Measurements from ENCODE around the gene NDUFA12.

Gene NDUFA12

GRCh38 chr12:94983321-94983720 is 20.2 kb downstream of the NDUFA12 start:
- TF ChIP-seq CTCF (IDR thresholded peaks at IDR 0.05; ENCODE audit: insufficient read depth, low read depth, low read length, missing control alignments) = no peak
- no peak overlapping the region for H3K4me3 ChIP-seq (ENCODE audit: low read length)
- no peak for DNase-seq (ENCODE audit: low read depth)

GRCh38 chr12:94982456-94982855 is 21.0 kb downstream of the NDUFA12 start:
- DNase-seq (ENCODE audit: low read depth) = no peak
- H3K4me3 ChIP-seq (ENCODE audit: low read length) = no peak overlapping the region
- TF ChIP-seq CTCF (IDR thresholded peaks at IDR 0.05; ENCODE audit: insufficient read depth, low read depth, low read length, missing control alignments) = no peak

GRCh38 chr12:94980577-94980976 is 22.9 kb downstream of the NDUFA12 start:
- H3K4me3 ChIP-seq (ENCODE audit: low read length) = no peak overlapping the region
- TF ChIP-seq CTCF (IDR thresholded peaks at IDR 0.05; ENCODE audit: insufficient read depth, low read depth, low read length, missing control alignments) = peak; percentile 25
- DNase-seq (ENCODE audit: low read depth) = no peak

GRCh38 chr12:94979941-94980340 is 23.6 kb downstream of the NDUFA12 start:
- no peak overlapping the region for H3K4me3 ChIP-seq (ENCODE audit: low read length)
- no peak for DNase-seq (ENCODE audit: low read depth)
- no peak for TF ChIP-seq CTCF (IDR thresholded peaks at IDR 0.05; ENCODE audit: insufficient read depth, low read depth, low read length, missing control alignments)

GRCh38 chr12:94977766-94978468 is 25.6 kb downstream of the NDUFA12 start:
- no peak overlapping the region for H3K4me3 ChIP-seq (ENCODE audit: low read length)
- TF ChIP-seq CTCF (IDR thresholded peaks at IDR 0.05; ENCODE audit: insufficient read depth, low read depth, low read length, missing control alignments) = no peak
- DNase-seq (ENCODE audit: low read depth) = peak; percentile 66

- no peak for DNase-seq (ENCODE audit: low read depth)
- TF ChIP-seq CTCF (IDR thresholded peaks at IDR 0.05; ENCODE audit: insufficient read depth, low read depth, low read length, missing control alignments) = no peak
- no peak overlapping the region for H3K4me3 ChIP-seq (ENCODE audit: low read length)
Measured at GRCh38 chr12:94973221-94973620, 30.3 kb downstream of the NDUFA12 start.

- no peak for TF ChIP-seq CTCF (IDR thresholded peaks at IDR 0.05; ENCODE audit: insufficient read depth, low read depth, low read length, missing control alignments)
- DNase-seq (ENCODE audit: low read depth) = no peak
- H3K4me3 ChIP-seq (ENCODE audit: low read length) = no peak overlapping the region
Measured at GRCh38 chr12:94972795-94973194, 30.7 kb downstream of the NDUFA12 start.
